Testis (tissue), 3 donors: ENCODE data around the gene IMPG1. TPM values are rescaled to one million over a fixed set of nuclear protein-coding genes. Genes with fewer than 3 reads are reported as not detected.

Experiments used
- DNase-seq: peaks from one replicate; pipeline ENCODE4 v3.0.0-alpha.2; 2019
- H3K27ac ChIP-seq, 2 donors: fragments of 200-600 bp; sonication (generic); one replicate each; pipeline ENCODE4 v1.5.1; 2019
- H3K27me3 ChIP-seq: fragments of 200-600 bp; sonication (generic); one replicate; pipeline ENCODE4 v1.5.1; 2019
- H3K36me3 ChIP-seq: fragments of 200-600 bp; sonication (generic); one replicate; pipeline ENCODE4 v1.5.1; 2017; ENCODE audit warnings: low read depth; ENCODE audit errors: missing control alignments
- H3K4me1 ChIP-seq: fragments of 200-600 bp; sonication (generic); one replicate; pipeline ENCODE4 v1.5.1; 2019
- H3K4me3 ChIP-seq, 2 donors: fragments of 200-600 bp; sonication (generic); one replicate each; pipeline ENCODE4 v1.5.1; 2017 to 2019
- H3K9me3 ChIP-seq: fragments of 200-600 bp; sonication (generic); one replicate; pipeline ENCODE4 v1.5.1; 2017
- CTCF ChIP-seq, 3 experiments: fragments of 450-650 bp in 2 of 3; fragments of 200-600 bp in 1 of 3; sonication (generic) in 1 of 3; IDR thresholded peaks; one replicate each; pipeline ENCODE4 v1.5.1; 2016 to 2019; ENCODE audit warnings: antibody characterized with exemption in 3 of 3, mild to moderate bottlenecking in 2 of 3, moderate library complexity in 1 of 3
- POLR2A ChIP-seq: fragments of 450-650 bp; IDR thresholded peaks from one replicate; pipeline ENCODE4 v1.6.1; 2017; ENCODE audit warnings: antibody characterized with exemption, mild to moderate bottlenecking, moderate library complexity
- WGBS, 2 donors: methylation state at CpG; one replicate each; pipeline ENCODE4 v1.1.5; 2018; 5-methylcytosine and 5-hydroxymethylcytosine counted together
- intact Hi-C: fragments of 100-400 bp; cut with DNase I; formaldehyde crosslinking; loops from one replicate; pipeline ENCODE4 v1.15.1; 2023; ENCODE audit warnings: low total_unique reads
- polyA plus RNA-seq: library from polyadenylated mRNA; stranded (reverse); fragments of 350-450 nt; fragmentation: Illumina TruSeq; extraction: RNeasy Lipid Tissue Mini Kit (QIAGEN cat#74804); gene quantifications from one replicate; pipeline ENCODE4 v1.2.3, GENCODE V29; 2014; ENCODE audit warnings: low read depth, low replicate concordance; ENCODE audit not compliant: insufficient read depth
- total RNA-seq, 2 donors: library from RNA; depleted of rRNA; stranded (reverse); fragments of >200 nt; gene quantifications; one replicate each; pipeline ENCODE4 v1.2.3, GENCODE V29; 2016

IMPG1 gene
- total and polyA plus RNA-seq, 3 donors from 2014 or later: 0.08 to 0.68 (median 0.29) TPM

- no peaks in the 10 kb centered on the region for H3K4me1 ChIP-seq
- no peaks in the 10 kb centered on the region for H3K27me3 ChIP-seq
- H3K27ac ChIP-seq: no peak overlapping the region
- 81 to 82% methylated on average over 1 of the region's 1 CpG for WGBS, 2 donors
- no peak overlapping the region for H3K4me3 ChIP-seq
- intact Hi-C loops: no loop called here
- H3K9me3 ChIP-seq: no peaks in the 10 kb centered on the region
- no peak for DNase-seq
- TF ChIP-seq POLR2A (no peak), CTCF (IDR thresholded peaks at IDR 0.05) (no peak)
- H3K36me3 ChIP-seq: no peaks in the 10 kb centered on the region
Measured at GRCh38 chr6:75963569-75963968, 108.9 kb downstream of the IMPG1 start.

- Histone ChIP-seq H3K9me3 (no peaks in the 10 kb centered on the region), H3K36me3 (no peaks in the 10 kb centered on the region), H3K4me1 (no peaks in the 10 kb centered on the region), H3K27ac (no peak overlapping the region), H3K27me3 (no peaks in the 10 kb centered on the region), H3K4me3 (no peak overlapping the region)
- no peak for DNase-seq
- intact Hi-C loops: no loop called here
- WGBS, 2 donors: 42 to 46% methylated on average over 3 of the region's 3 CpGs
- no peak for TF ChIP-seq CTCF (IDR thresholded peaks at IDR 0.05)
- no peak for TF ChIP-seq POLR2A
Measured at GRCh38 chr6:75952128-75952527, 120.3 kb downstream of the IMPG1 start.

- Histone ChIP-seq H3K36me3 (no peaks in the 10 kb centered on the region), H3K27me3 (no peaks in the 10 kb centered on the region), H3K4me3 (no peak overlapping the region), H3K4me1 (no peaks in the 10 kb centered on the region), H3K27ac (no peak overlapping the region), H3K9me3 (no peaks in the 10 kb centered on the region)
- intact Hi-C loops: no loop called here
- no peak for DNase-seq
- WGBS, 2 donors: 85 to 88% methylated on average over 5 of the region's 5 CpGs
- TF ChIP-seq POLR2A (no peak), CTCF (IDR thresholded peaks at IDR 0.05) (no peak)
Measured at GRCh38 chr6:75947935-75948334, 124.5 kb downstream of the IMPG1 start.

GRCh38 chr6:75946146-75946831 is 126.2 kb downstream of the IMPG1 start:
- WGBS, 2 donors: 63 to 70% methylated on average over 4 of the region's 4 CpGs
- H3K4me1 ChIP-seq: no peaks in the 10 kb centered on the region
- no peak for DNase-seq
- no peaks in the 10 kb centered on the region for H3K27me3 ChIP-seq
- H3K4me3 ChIP-seq: no peak overlapping the region
- intact Hi-C loops: no loop called here
- H3K9me3 ChIP-seq: no peaks in the 10 kb centered on the region
- no peak overlapping the region for H3K27ac ChIP-seq
- H3K36me3 ChIP-seq: no peaks in the 10 kb centered on the region
- TF ChIP-seq CTCF (IDR thresholded peaks at IDR 0.05): no peak
- TF ChIP-seq POLR2A: no peak

GRCh38 chr6:75943381-75943780 is 129.1 kb downstream of the IMPG1 start:
- H3K4me3 ChIP-seq: no peak overlapping the region
- 82 to 94% methylated on average over 2 of the region's 2 CpGs for WGBS, 2 donors
- no peak overlapping the region for H3K27ac ChIP-seq
- H3K27me3 ChIP-seq: no peaks in the 10 kb centered on the region
- TF ChIP-seq CTCF (IDR thresholded peaks at IDR 0.05): no peak
- no peak for TF ChIP-seq POLR2A
- DNase-seq: no peak
- H3K4me1 ChIP-seq: no peaks in the 10 kb centered on the region
- intact Hi-C loops: no loop called here
- no peaks in the 10 kb centered on the region for H3K9me3 ChIP-seq
- no peaks in the 10 kb centered on the region for H3K36me3 ChIP-seq
